Ovary (tissue), 9 donors: ENCODE data around the gene GYG2. TPM values are rescaled to one million over a fixed set of nuclear protein-coding genes. Genes with fewer than 3 reads are reported as not detected.

Source experiments
- DNase-seq, 5 donors: peaks; one replicate each; pipeline ENCODE4 v3.0.0-alpha.2; 2019 to 2020
- H3K27ac ChIP-seq, 2 donors: fragments of 200-600 bp; one replicate each; pipeline versions ENCODE4 v1.5.1 to v1.8.0; 2019 to 2022
- H3K27me3 ChIP-seq: fragments of 200-600 bp; one replicate; pipeline ENCODE4 v1.8.0; 2022
- H3K36me3 ChIP-seq: fragments of 200-600 bp; sonication (generic); one replicate; pipeline ENCODE4 v1.5.1; 2019
- H3K4me1 ChIP-seq: one replicate; pipeline ENCODE4 v1.8.1; 2013; ENCODE audit warnings: mild to moderate bottlenecking, moderate library complexity; ENCODE audit not compliant: insufficient read depth
- H3K4me3 ChIP-seq: fragments of 200-600 bp; sonication (generic); one replicate; pipeline ENCODE4 v1.5.1; 2017
- H3K9me3 ChIP-seq, 2 donors: fragments of 200-600 bp in 1 of 2; sonication (generic) in 1 of 2; one replicate each; pipeline versions ENCODE4 v1.5.1 to v1.8.1; 2013 to 2019; ENCODE audit warnings: mild to moderate bottlenecking in 1 of 2, moderate library complexity in 1 of 2
- CTCF ChIP-seq, 3 donors: fragments of 450-650 bp in 2 of 3; fragments of 200-600 bp in 1 of 3; IDR thresholded peaks; one replicate each; pipeline versions ENCODE4 v1.5.1 to v1.8.0; 2016 to 2022; ENCODE audit warnings: antibody characterized with exemption in 3 of 3, mild to moderate bottlenecking in 1 of 3
- EP300 ChIP-seq: sonication (generic); formaldehyde crosslinking; IDR thresholded peaks from one replicate; pipeline ENCODE4 v1.6.1; 2017; ENCODE audit warnings: antibody characterized with exemption
- POLR2A ChIP-seq: fragments of 450-650 bp; IDR thresholded peaks from one replicate; pipeline ENCODE4 v1.6.1; 2017; ENCODE audit warnings: antibody characterized with exemption, mild to moderate bottlenecking, moderate library complexity
- WGBS, 3 donors: extraction: QIAGEN DNeasy Blood & Tissue Kit in 1 of 3; methylation state at CpG; one replicate each; pipeline versions ENCODE4 v1.1.5 to v1.1.7; 2013 to 2017; 5-methylcytosine and 5-hydroxymethylcytosine counted together
- intact Hi-C, 4 donors: fragments of 100-400 bp; cut with DNase I; formaldehyde crosslinking; loops; one replicate each; pipeline versions ENCODE4 v1.11.0 to v1.15.1; 2022 to 2023
- polyA plus RNA-seq, 2 donors: library from polyadenylated mRNA; stranded (reverse); fragments of 200-250 nt in 1 of 2; fragments of 350-450 nt in 1 of 2; fragmentation: Illumina TruSeq in 1 of 2; extraction: RNeasy Lipid Tissue Mini Kit (QIAGEN cat#74804) in 1 of 2; gene quantifications; one replicate each; pipeline ENCODE4 v1.2.3, GENCODE V29; 2013 to 2014
- total RNA-seq, 7 donors: library from RNA; depleted of rRNA in 2 of 7; stranded (reverse); fragments of >200 nt in 2 of 7; fragmentation: NEBNext Ultra II Directional in 3 of 7; extraction: Animal tissue kit (Norgen Biotek cat#: 25700) in 3 of 7; gene quantifications; one replicate each; pipeline versions ENCODE4 v1.1.0 to v1.2.4, GENCODE V29; 2016 to 2023
- donor health status: DM: no; HTN: no; CAD: no; lungs with moderate emphysema.
- donor health status: DM: no; HTN: no; CAD: no.
- donor health status: Bipolar disorder and iron deficiency.
- donor health status: DM: yes; HTN: yes; CAD: no.
- donor health status: DM: no; HTN: no; CAD: no.
- donor health status: DM: yes; HTN: yes; CAD: no.

Gene GYG2
- total and polyA plus RNA-seq, 9 donors = 0.72 to 9.0 (median 3.9) TPM

- H3K36me3 ChIP-seq = no peaks in the 10 kb centered on the region
- H3K4me3 ChIP-seq = no peak overlapping the region
- no peak for DNase-seq
- no peak overlapping the region for H3K27ac ChIP-seq
- 88 to 90% (median 88%) methylated on average over 14 of the region's 14 CpGs for WGBS, 3 donors
- intact Hi-C loops = no loop called here
- no peak for TF ChIP-seq CTCF (IDR thresholded peaks at IDR 0.05)
- no peak for TF ChIP-seq EP300
- H3K4me1 ChIP-seq = peaks cover 6% of the 10 kb centered on the region
- no peaks in the 10 kb centered on the region for H3K27me3 ChIP-seq
- H3K9me3 ChIP-seq = no peaks in the 10 kb centered on the region
These were observed 2.9 kb downstream of the GYG2 start for GRCh38 chrX:2831471-2832228.

GRCh38 chrX:2837961-2838360 is 9.2 kb downstream of the GYG2 start:
- no peak overlapping the region for H3K27ac ChIP-seq
- H3K36me3 ChIP-seq = no peaks in the 10 kb centered on the region
- H3K9me3 ChIP-seq = no peaks in the 10 kb centered on the region
- WGBS, 3 donors = 89 to 93% (median 91%) methylated on average over 2 of the region's 2 CpGs
- H3K27me3 ChIP-seq = no peaks in the 10 kb centered on the region
- no peak for DNase-seq
- no peaks in the 10 kb centered on the region for H3K4me1 ChIP-seq
- intact Hi-C loops = no loop called here
- TF ChIP-seq CTCF (IDR thresholded peaks at IDR 0.05) (no peak), POLR2A (no peak), EP300 (no peak)
- no peak overlapping the region for H3K4me3 ChIP-seq

- no peak for DNase-seq
- Histone ChIP-seq H3K4me1 (no peaks in the 10 kb centered on the region), H3K27ac (no peak overlapping the region), H3K36me3 (no peaks in the 10 kb centered on the region), H3K9me3 (no peaks in the 10 kb centered on the region), H3K27me3 (no peaks in the 10 kb centered on the region), H3K4me3 (no peak overlapping the region)
- intact Hi-C loops = no loop called here
- TF ChIP-seq CTCF (IDR thresholded peaks at IDR 0.05) (no peak), POLR2A (no peak), EP300 (no peak)
- 90 to 94% (median 92%) methylated on average over 1 of the region's 1 CpG for WGBS, 3 donors
These were observed 12.2 kb downstream of the GYG2 start for GRCh38 chrX:2840961-2841360.

GRCh38 chrX:2841537-2841936 is 12.8 kb downstream of the GYG2 start:
- no peaks in the 10 kb centered on the region for H3K9me3 ChIP-seq
- 17 to 31% (median 18%) methylated on average over 9 of the region's 9 CpGs for WGBS, 3 donors

More at GRCh38 chrX:2841537-2841936, 12.8 kb downstream of the GYG2 start:
- Histone ChIP-seq H3K27me3 (no peaks in the 10 kb centered on the region), H3K4me3 (no peak overlapping the region), H3K36me3 (no peaks in the 10 kb centered on the region), H3K4me1 (no peaks in the 10 kb centered on the region), H3K27ac (no peak overlapping the region)
- TF ChIP-seq EP300 = no peak
- no peak for TF ChIP-seq POLR2A
- no peak for TF ChIP-seq CTCF (IDR thresholded peaks at IDR 0.05)
- intact Hi-C loops = no loop called here
- no peak for DNase-seq
